ENCODE measurements around the gene SELENOW. TPM values are rescaled to one million over a fixed set of nuclear protein-coding genes. Genes with fewer than 3 reads are reported as not detected.

The SELENOW gene
- total and polyA plus RNA-seq, 4 donors, result 28.2 to 102 (median 67.4) TPM

- no peak for TF ChIP-seq YY1 (IDR thresholded peaks at IDR 0.05)
- TF ChIP-seq RAD21 (IDR thresholded peaks at IDR 0.05), result no peak
- TF ChIP-seq HNF4G (IDR thresholded peaks at IDR 0.05), result no peak
- no peak for TF ChIP-seq TAF1 (conservative IDR thresholded peaks at IDR 0.05)
These were observed 20.4 kb downstream of the SELENOW start (continued) for GRCh38 chr19:47798904-47799266.

- 95% methylated on average over 4 of the region's 4 CpGs for WGBS
- Histone ChIP-seq H3K27me3 (ENCODE audit: control insufficient read depth in 4 of 4, insufficient read depth in 4 of 4, low read length in 3 of 4) (no peaks in the 10 kb centered on the region), H3K27ac (ENCODE audit: low read depth in 1 of 2, low read length in 2 of 2) (no peak overlapping the region), H3K9me3 (ENCODE audit: control insufficient read depth in 4 of 4, low read length in 3 of 4) (no peaks in the 10 kb centered on the region), H3K4me3 (ENCODE audit: low read depth in 1 of 3, low read length in 3 of 3) (no peak overlapping the region), H3K4me1 (ENCODE audit: control insufficient read depth in 4 of 4, insufficient read depth in 4 of 4, low read length in 3 of 4) (no peaks in the 10 kb centered on the region), H3K9ac (ENCODE audit: low read depth in 1 of 2, low read length in 2 of 2) (no peak overlapping the region), H3K36me3 (ENCODE audit: control insufficient read depth in 4 of 4, insufficient read depth in 3 of 4, low read depth in 1 of 4, low read length in 3 of 4) (no peaks in the 10 kb centered on the region)
- TF ChIP-seq GABPA (IDR thresholded peaks at IDR 0.05 in 1 of 2, conservative IDR thresholded peaks at IDR 0.05 in 1 of 2), result no peak
- TF ChIP-seq RAD21 (IDR thresholded peaks at IDR 0.05), result no peak
- no peak for TF ChIP-seq RXRA (IDR thresholded peaks at IDR 0.05)
- TF ChIP-seq NR2F2 (IDR thresholded peaks at IDR 0.05), result no peak
- no peak for TF ChIP-seq ATF3 (IDR thresholded peaks at IDR 0.05)
- no peak for TF ChIP-seq HNF4A (conservative IDR thresholded peaks at IDR 0.05)
- TF ChIP-seq REST (IDR thresholded peaks at IDR 0.05), result no peak
- no peak for TF ChIP-seq JUND (IDR thresholded peaks at IDR 0.05)
- TF ChIP-seq CTCF (IDR thresholded peaks at IDR 0.05; ENCODE audit: low read depth, low read length, missing input control), result no peak
- no peak for TF ChIP-seq EGR1 (IDR thresholded peaks at IDR 0.05; ENCODE audit: low read depth in 2 of 2)
- no peak for TF ChIP-seq FOXA1 (IDR thresholded peaks at IDR 0.05)
- TF ChIP-seq HNF4G (IDR thresholded peaks at IDR 0.05), result no peak
- no peak for DNase-seq (ENCODE audit: low spot score)
These were observed 22.8 kb downstream of the SELENOW start for GRCh38 chr19:47801270-47801669.

GRCh38 chr19:47802521-47803043 lies 24.1 kb downstream of the SELENOW start:
- Histone ChIP-seq H3K36me3 (ENCODE audit: control insufficient read depth in 4 of 4, insufficient read depth in 3 of 4, low read depth in 1 of 4, low read length in 3 of 4) (no peaks in the 10 kb centered on the region), H3K27me3 (ENCODE audit: control insufficient read depth in 4 of 4, insufficient read depth in 4 of 4, low read length in 3 of 4) (no peaks in the 10 kb centered on the region), H3K9me3 (ENCODE audit: control insufficient read depth in 4 of 4, low read length in 3 of 4) (no peaks in the 10 kb centered on the region), H3K4me1 (ENCODE audit: control insufficient read depth in 4 of 4, insufficient read depth in 4 of 4, low read length in 3 of 4) (no peaks in the 10 kb centered on the region), H3K9ac (ENCODE audit: low read depth in 1 of 2, low read length in 2 of 2) (no peak overlapping the region), H3K4me3 (ENCODE audit: low read depth in 1 of 3, low read length in 3 of 3) (no peak overlapping the region), H3K27ac (ENCODE audit: low read depth in 1 of 2, low read length in 2 of 2) (no peak overlapping the region)
- 90% methylated on average over 25 of the region's 25 CpGs for WGBS
- no peak for TF ChIP-seq GABPA (IDR thresholded peaks at IDR 0.05 in 1 of 2, conservative IDR thresholded peaks at IDR 0.05 in 1 of 2)
- TF ChIP-seq HNF4G (IDR thresholded peaks at IDR 0.05), result no peak
- TF ChIP-seq YY1 (IDR thresholded peaks at IDR 0.05), result no peak
- TF ChIP-seq RXRA (IDR thresholded peaks at IDR 0.05), result no peak
- TF ChIP-seq CTCF (IDR thresholded peaks at IDR 0.05; ENCODE audit: low read depth, low read length, missing input control), result no peak
- TF ChIP-seq RAD21 (IDR thresholded peaks at IDR 0.05), result no peak
- no peak for TF ChIP-seq EGR1 (IDR thresholded peaks at IDR 0.05; ENCODE audit: low read depth in 2 of 2)
- no peak for TF ChIP-seq FOXA1 (IDR thresholded peaks at IDR 0.05)
- TF ChIP-seq TAF1 (conservative IDR thresholded peaks at IDR 0.05), result no peak
- no peak for TF ChIP-seq FOXA2 (IDR thresholded peaks at IDR 0.05)
- no peak for TF ChIP-seq REST (IDR thresholded peaks at IDR 0.05)
- no peak for TF ChIP-seq SP1 (IDR thresholded peaks at IDR 0.05)
- no peak for DNase-seq (ENCODE audit: low spot score)
